Skeletal muscle tissue (tissue), 4 donors: ENCODE measurements around the gene MRPS18C. TPM values are rescaled to one million over a fixed set of nuclear protein-coding genes. Genes with fewer than 3 reads are reported as not detected.

Experiments used
- H3K27ac ChIP-seq: one replicate; pipeline ENCODE4 v1.7.0; 2013; ENCODE audit warnings: mild to moderate bottlenecking, low read depth, low read length, inconsistent platforms
- H3K27me3 ChIP-seq, 3 donors: one replicate each; pipeline ENCODE4 v1.7.0; 2013; ENCODE audit warnings: low read length in 3 of 3; ENCODE audit not compliant: control insufficient read depth in 3 of 3, insufficient read depth in 3 of 3
- H3K36me3 ChIP-seq, 3 donors: one replicate each; pipeline ENCODE4 v1.7.0; 2013; ENCODE audit warnings: low read length in 3 of 3; ENCODE audit not compliant: control insufficient read depth in 3 of 3, insufficient read depth in 3 of 3
- H3K4me1 ChIP-seq, 3 donors: one replicate each; pipeline ENCODE4 v1.7.0; 2013; ENCODE audit warnings: low read length in 3 of 3, mild to moderate bottlenecking in 3 of 3; ENCODE audit not compliant: control insufficient read depth in 3 of 3, insufficient read depth in 3 of 3
- H3K4me3 ChIP-seq, 3 donors: one replicate each; pipeline ENCODE4 v1.7.0; 2013; ENCODE audit warnings: low read length in 3 of 3
- H3K9ac ChIP-seq, 3 donors: one replicate each; pipeline ENCODE4 v1.7.0; 2013; ENCODE audit warnings: low read length in 3 of 3, mild to moderate bottlenecking in 3 of 3, moderate library complexity in 2 of 3, low read depth in 1 of 3
- H3K9me3 ChIP-seq, 3 donors: one replicate each; pipeline ENCODE4 v1.7.0; 2013; ENCODE audit warnings: low read length in 3 of 3; ENCODE audit not compliant: control insufficient read depth in 3 of 3
- total RNA-seq: library from RNA; depleted of rRNA; stranded (reverse); fragments of >200 nt; gene quantifications from one replicate; pipeline ENCODE4 v1.2.3, GENCODE V29; 2014
- donor health status: Osteomylitis.

Gene MRPS18C
- total RNA-seq, 1 donor from 2014 or later: 23.5 TPM

DNA sequence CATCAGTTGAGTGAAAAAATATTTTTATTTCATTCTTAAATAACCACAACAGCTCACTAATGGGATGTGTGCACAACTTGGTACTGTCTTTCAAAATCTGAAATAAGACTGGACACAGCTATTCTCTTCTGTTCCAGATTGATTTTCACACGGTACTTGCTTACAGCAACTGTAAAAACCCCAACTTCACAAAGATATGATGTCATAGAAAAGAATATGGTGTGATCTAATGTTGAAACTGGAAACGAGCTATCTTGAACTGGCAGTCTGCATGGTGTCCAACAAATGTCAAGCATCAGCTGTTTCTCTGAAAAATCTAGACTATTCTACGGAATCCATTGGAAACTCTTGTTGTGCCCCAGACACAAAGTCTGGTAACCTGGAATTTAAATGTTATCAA lies 15.0 kb upstream of the MRPS18C start:
- Histone ChIP-seq H3K9me3 (no peaks in the 10 kb centered on the region), H3K27me3 (no peaks in the 10 kb centered on the region), H3K27ac (no peak overlapping the region), H3K4me3 (no peak overlapping the region), H3K9ac (no peak overlapping the region), H3K36me3 (peaks cover 19 to 36% (median 33%) of the 10 kb centered on the region in 3 donors), H3K4me1 (no peaks in the 10 kb centered on the region)

DNA sequence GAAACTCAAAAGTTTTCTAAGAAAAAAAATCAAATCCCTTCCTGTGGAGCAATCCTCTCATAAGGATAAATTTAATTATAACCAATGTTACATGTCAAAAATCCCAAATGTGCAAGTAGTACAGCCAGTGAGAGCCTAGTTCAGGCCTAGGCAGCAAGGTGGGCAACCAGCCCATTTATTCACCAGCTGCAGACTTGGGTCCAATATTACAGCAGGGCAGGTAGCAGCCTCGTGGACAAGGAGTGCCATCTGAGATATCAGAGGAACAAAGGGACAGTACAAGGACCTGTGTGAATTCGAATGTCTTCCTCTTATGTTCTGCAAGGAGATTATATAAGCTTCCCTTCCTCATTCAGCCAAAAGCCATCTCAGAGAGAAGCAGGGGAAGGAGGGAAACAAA lies 6.8 kb upstream of the MRPS18C start:
- no peaks in the 10 kb centered on the region for H3K27me3 ChIP-seq
- peaks cover 9 to 27% (median 27%) of the 10 kb centered on the region in 3 donors for H3K36me3 ChIP-seq
- no peak overlapping the region for H3K4me3 ChIP-seq
- H3K4me1 ChIP-seq: peaks cover 4 to 6% (median 4%) of the 10 kb centered on the region in 3 donors
- no peaks in the 10 kb centered on the region for H3K9me3 ChIP-seq
- H3K9ac ChIP-seq: no peak overlapping the region
- H3K27ac ChIP-seq: no peak overlapping the region

DNA sequence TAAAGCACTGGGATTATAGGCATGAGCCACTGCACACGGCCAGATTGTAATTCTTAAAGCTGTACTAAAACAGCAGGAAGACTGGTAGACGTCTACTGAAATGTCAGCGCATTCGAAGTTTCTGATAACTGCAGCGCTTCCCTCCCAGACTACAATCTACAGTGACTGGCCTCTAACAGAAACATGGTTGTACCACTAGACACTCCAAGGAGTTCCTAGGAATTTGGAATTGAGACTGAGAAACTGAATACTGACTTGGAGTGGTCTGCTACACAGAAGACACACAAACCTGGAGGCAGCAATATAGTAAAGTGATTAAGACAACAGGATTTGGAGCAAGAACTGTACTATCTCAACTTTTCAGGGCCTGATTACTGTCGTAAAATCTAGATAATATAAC lies 1.2 kb upstream of the MRPS18C start:
- Histone ChIP-seq H3K36me3 (peaks cover 2 to 26% (median 21%) of the 10 kb centered on the region in 3 donors), H3K4me1 (peaks cover 8 to 21% (median 10%) of the 10 kb centered on the region in 3 donors), H3K27ac (peak overlapping the region; percentile 99), H3K9me3 (no peaks in the 10 kb centered on the region), H3K9ac (peak overlapping the region; percentile 96 to 100 (median 99)), H3K4me3 (peak overlapping the region; percentile 95 to 100 (median 98)), H3K27me3 (no peaks in the 10 kb centered on the region)

DNA sequence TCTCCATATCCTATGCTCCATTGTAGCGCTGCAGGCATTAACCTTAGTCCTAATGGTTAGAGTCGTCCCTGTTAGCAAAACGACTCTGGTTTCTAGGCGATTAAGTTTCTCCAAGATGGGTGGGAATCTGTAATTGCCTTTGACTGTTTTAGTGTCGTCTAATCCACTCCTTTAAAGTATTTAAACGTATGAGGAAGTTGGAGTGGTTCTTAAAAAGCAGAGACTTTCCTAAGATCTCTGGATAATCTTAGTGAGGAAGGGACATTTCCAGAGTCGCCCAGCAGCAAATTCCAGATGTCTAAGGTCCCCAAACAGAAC lies 285 bp downstream of the MRPS18C start:
- Histone ChIP-seq H3K27ac (peak overlapping the region; percentile 99), H3K27me3 (no peaks in the 10 kb centered on the region), H3K9me3 (no peaks in the 10 kb centered on the region), H3K4me1 (peaks cover 8 to 21% (median 10%) of the 10 kb centered on the region in 3 donors), H3K36me3 (peaks cover 2 to 29% (median 27%) of the 10 kb centered on the region in 3 donors), H3K9ac (peak overlapping the region; percentile 96 to 100 (median 99)), H3K4me3 (peak overlapping the region; percentile 95 to 100 (median 98))

DNA sequence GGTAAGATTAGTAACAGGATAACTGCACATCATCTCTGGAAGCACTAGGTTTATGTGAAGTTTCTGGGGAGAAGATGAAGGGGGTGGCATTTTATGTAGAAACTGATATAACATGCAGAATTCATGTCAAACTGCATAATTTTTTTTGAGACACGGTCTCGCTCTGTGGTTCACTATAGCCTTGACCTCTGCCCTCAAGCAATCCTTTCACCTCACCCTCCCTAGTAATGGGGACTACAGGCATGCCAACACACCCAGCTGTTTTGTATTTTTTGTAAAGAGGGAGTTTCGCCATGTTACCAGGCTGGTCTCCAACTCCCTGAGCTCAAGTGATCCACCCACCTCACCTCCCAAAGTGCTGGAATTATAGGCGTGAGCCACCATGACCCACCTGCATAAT lies 17.6 kb downstream of the MRPS18C start:
- H3K4me1 ChIP-seq: no peaks in the 10 kb centered on the region
- H3K4me3 ChIP-seq: no peak overlapping the region
- H3K27me3 ChIP-seq: no peaks in the 10 kb centered on the region
- H3K9me3 ChIP-seq: no peaks in the 10 kb centered on the region
- no peak overlapping the region for H3K9ac ChIP-seq
- peaks cover 11 to 15% (median 14%) of the 10 kb centered on the region in 3 donors for H3K36me3 ChIP-seq
- no peak overlapping the region for H3K27ac ChIP-seq

DNA sequence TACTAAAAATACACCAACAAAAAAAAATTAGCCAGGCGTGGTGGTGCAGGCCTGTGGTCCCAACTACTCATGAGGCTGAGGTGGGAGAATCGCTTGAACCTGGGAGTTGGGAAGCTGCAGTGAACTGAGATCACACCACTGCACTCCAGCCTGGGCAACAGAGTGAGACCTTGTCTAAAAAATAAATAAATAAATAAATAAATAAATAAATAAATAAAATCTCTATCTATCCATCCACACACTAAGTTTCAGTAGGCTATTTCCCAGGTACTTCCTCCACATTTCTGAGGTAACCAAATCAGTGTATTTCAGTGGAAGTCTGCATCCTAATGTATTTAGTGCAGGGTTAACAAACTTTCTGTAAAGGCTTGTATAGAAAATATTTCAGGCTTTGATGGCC lies 18.1 kb downstream of the MRPS18C start:
- Histone ChIP-seq H3K36me3 (peaks cover 11 to 17% (median 12%) of the 10 kb centered on the region in 3 donors), H3K9me3 (no peaks in the 10 kb centered on the region)

DNA sequence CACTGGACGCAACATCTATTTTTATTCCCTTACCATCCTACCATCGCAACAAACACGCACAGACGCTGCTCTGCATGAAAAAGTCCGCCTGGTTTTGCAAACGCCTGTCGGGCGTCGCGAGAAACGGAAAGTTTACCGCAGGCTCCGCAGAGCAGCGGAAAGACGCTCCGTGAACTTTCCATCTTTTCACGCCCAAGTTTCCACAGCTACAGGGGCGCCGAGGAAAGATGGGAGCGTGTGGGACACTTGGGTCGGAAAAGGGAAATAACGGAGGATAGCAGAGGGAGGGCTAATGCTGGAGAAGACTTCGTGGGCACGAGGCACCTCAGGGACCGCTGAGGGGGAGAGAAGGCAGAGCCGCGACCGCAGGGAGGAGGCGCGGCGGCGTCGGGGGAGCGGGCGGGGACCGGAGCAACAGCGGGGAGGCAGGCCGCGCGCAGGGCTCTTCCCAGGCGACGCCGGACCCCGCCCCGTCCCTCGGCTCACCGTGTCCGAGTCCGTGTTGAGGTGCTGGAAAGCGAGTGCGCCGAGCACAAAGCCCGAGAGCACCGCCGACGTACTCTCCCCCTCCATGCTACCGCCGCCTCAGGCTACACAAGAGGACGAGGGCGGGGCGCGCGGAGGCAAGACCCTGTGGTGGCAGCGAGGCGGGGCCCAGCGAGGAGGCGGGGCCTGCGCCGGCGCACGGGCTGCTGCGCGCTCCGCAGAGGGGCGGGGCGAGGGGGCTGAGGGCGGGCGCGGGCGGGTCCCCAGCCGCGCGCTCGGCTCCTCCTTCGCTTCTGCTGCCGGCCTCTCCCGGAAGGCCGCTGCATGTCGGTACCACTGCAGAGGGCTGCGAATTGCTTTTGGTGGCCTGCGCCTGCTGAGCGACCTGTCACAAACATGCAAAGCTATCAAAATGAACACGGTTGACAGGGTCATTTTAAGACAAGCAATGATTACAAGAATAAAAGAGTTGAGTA lies 28.9 kb downstream of the MRPS18C start, which contains the start of gene ABRAXAS1:
Gene ABRAXAS1 (minus strand): TSS at position 601 of the 962 bp plus-strand sequence. CDS start 28 bp downstream, at position 573.
- Histone ChIP-seq H3K27me3 (no peaks in the 10 kb centered on the region), H3K27ac (peak within 1 kb of the TSS; percentile 93), H3K36me3 (peaks cover 2 to 14% (median 2%) of the 10 kb centered on the region in 3 donors), H3K4me1 (peaks cover 5 to 14% (median 6%) of the 10 kb centered on the region in 3 donors), H3K9me3 (no peaks in the 10 kb centered on the region), H3K9ac (peak within 1 kb of the TSS; percentile 81 to 95 (median 89)), H3K4me3 (peak within 1 kb of the TSS; percentile 82 to 96 (median 84))

More for the DNA sequence above, 18.1 kb downstream of the MRPS18C start:
- no peak overlapping the region for H3K27ac ChIP-seq
- no peaks in the 10 kb centered on the region for H3K4me1 ChIP-seq
- H3K4me3 ChIP-seq: no peak overlapping the region
- H3K9ac ChIP-seq: no peak overlapping the region
- H3K27me3 ChIP-seq: no peaks in the 10 kb centered on the region

DNA sequence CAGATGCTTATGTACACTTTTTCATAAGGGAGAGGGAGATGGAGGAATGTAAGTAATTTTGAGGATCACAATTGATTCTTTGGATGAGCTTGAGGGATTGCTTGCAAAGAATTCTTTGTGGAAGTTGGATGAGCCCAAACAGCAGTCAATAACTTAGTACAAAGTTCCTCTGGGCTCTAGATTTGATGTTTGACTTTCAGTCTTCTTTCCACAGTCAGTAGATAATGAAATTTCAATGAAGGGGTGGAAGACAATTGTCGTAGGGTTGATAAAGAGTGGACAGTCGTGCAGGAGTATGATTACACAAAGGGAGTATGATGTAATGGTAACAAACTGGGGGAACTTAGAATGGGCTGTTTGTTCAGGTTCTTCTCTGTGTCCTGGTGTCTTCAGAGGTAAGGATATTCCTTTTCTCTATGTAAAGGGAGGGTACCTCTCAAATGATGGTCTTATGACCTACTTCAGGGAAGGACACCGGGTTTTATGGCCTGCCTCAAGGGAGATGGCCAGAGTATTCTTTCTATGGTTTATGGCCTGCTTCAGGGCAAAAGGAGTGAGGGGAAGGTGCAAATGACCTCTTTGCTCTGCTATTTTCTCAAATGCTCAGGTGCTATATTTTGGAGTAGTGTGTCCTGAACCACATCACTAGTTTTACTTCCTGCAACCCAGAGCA lies 30.7 kb downstream of the MRPS18C start:
- H3K4me1 ChIP-seq: peaks cover 5 to 14% (median 6%) of the 10 kb centered on the region in 3 donors
- peaks cover 0 to 5% (median 0%) of the 10 kb centered on the region in 3 donors for H3K36me3 ChIP-seq
- H3K27me3 ChIP-seq: no peaks in the 10 kb centered on the region
- no peak overlapping the region for H3K9ac ChIP-seq
- H3K4me3 ChIP-seq: no peak overlapping the region
- H3K27ac ChIP-seq: no peak overlapping the region
- no peaks in the 10 kb centered on the region for H3K9me3 ChIP-seq

DNA sequence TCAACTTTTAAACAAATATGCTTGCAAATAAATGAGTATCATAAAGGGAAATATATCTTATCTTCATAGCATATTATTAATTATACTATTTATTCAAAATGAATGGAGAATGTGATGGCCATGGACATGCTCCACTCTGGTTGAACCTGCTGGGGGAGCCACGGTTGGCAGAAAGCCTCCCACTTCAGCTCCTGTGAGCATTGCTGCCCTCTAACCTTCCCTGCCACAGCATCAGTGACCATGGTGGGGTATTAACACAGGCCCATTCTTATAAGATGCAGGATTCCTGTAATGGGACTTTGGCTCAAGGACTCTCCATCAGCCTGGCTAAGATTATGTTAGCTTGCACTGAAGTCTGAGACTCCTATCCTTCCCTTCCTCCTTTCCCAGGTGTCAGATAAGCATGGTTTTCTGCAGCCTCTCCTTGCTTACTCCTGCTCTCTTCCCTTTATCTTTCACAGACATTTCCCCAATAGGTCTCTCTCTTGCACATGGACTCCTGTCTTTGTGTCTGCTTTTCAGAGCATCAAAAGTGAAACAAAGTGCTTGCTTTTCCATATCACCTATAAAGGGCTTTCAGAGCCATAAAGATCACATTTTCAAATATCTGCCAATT lies 34.0 kb downstream of the MRPS18C start:
- H3K27me3 ChIP-seq: no peaks in the 10 kb centered on the region
- no peak overlapping the region for H3K9ac ChIP-seq
- H3K4me1 ChIP-seq: peaks cover 5 to 6% (median 6%) of the 10 kb centered on the region in 3 donors

More for the DNA sequence above, 34.0 kb downstream of the MRPS18C start:
- Histone ChIP-seq H3K4me3 (no peak overlapping the region), H3K9me3 (no peaks in the 10 kb centered on the region), H3K27ac (no peak overlapping the region), H3K36me3 (no peaks in the 10 kb centered on the region)
